Measurements from ENCODE around the gene PPP2R3B.

PPP2R3B gene

GRCh38 chrX:353566-354535 lies 32.9 kb downstream of the PPP2R3B start:
- TF ChIP-seq POLR2AphosphoS5 (IDR thresholded peaks at IDR 0.05; ENCODE audit: low read depth, low read length) (no peak), SIN3A (IDR thresholded peaks at IDR 0.05; ENCODE audit: borderline replicate concordance, insufficient read depth, low read length) (no peak), TAF1 (IDR thresholded peaks at IDR 0.05; ENCODE audit: borderline replicate concordance, insufficient read depth, low read length) (no peak), FOXP2 (optimal IDR thresholded peaks at IDR 0.05; ENCODE audit: borderline replicate concordance, extremely low read depth, extremely low read length, insufficient read depth) (no peak)
- TF ChIP-seq, protein P1, sequence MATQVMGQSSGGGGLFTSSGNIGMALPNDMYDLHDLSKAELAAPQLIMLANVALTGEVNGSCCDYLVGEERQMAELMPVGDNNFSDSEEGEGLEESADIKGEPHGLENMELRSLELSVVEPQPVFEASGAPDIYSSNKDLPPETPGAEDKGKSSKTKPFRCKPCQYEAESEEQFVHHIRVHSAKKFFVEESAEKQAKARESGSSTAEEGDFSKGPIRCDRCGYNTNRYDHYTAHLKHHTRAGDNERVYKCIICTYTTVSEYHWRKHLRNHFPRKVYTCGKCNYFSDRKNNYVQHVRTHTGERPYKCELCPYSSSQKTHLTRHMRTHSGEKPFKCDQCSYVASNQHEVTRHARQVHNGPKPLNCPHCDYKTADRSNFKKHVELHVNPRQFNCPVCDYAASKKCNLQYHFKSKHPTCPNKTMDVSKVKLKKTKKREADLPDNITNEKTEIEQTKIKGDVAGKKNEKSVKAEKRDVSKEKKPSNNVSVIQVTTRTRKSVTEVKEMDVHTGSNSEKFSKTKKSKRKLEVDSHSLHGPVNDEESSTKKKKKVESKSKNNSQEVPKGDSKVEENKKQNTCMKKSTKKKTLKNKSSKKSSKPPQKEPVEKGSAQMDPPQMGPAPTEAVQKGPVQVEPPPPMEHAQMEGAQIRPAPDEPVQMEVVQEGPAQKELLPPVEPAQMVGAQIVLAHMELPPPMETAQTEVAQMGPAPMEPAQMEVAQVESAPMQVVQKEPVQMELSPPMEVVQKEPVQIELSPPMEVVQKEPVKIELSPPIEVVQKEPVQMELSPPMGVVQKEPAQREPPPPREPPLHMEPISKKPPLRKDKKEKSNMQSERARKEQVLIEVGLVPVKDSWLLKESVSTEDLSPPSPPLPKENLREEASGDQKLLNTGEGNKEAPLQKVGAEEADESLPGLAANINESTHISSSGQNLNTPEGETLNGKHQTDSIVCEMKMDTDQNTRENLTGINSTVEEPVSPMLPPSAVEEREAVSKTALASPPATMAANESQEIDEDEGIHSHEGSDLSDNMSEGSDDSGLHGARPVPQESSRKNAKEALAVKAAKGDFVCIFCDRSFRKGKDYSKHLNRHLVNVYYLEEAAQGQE (IDR thresholded peaks at IDR 0.05; ENCODE audit: insufficient read depth in 1 of 2, low read depth in 2 of 2, low read length in 2 of 2) = no peak

- TF ChIP-seq POLR2AphosphoS5 (IDR thresholded peaks at IDR 0.05; ENCODE audit: low read depth, low read length) (no peak), TAF1 (IDR thresholded peaks at IDR 0.05; ENCODE audit: borderline replicate concordance, insufficient read depth, low read length) (no peak), FOXP2 (optimal IDR thresholded peaks at IDR 0.05; ENCODE audit: borderline replicate concordance, extremely low read depth, extremely low read length, insufficient read depth) (no peak), SIN3A (IDR thresholded peaks at IDR 0.05; ENCODE audit: borderline replicate concordance, insufficient read depth, low read length) (no peak)
- TF ChIP-seq, protein P1 (IDR thresholded peaks at IDR 0.05; ENCODE audit: insufficient read depth in 1 of 2, low read depth in 2 of 2, low read length in 2 of 2) = no peak
Observed at GRCh38 chrX:352582-353314, 34.0 kb downstream of the PPP2R3B start.

DNA sequence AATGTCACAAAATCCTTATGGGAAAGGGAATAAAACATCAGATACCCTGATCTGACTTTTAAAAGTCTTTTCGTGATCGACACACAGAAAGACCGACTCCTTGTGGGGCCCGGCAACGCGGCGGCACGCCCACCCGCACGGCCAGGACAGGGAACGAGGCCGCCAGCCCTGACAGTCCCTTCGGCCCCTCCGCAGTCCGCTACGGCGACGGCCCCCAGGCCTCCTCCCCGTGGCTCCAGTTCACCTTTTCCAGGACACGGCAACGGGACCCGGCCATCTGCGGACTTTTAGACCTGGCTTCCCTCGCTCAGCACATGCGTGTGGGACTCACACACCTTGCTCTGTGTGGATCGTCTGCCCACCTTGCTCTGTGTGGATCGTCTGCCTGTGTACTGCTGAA lies 34.5 kb downstream of the PPP2R3B start:
- TF ChIP-seq, protein P1 (IDR thresholded peaks at IDR 0.05; ENCODE audit: insufficient read depth in 1 of 2, low read depth in 2 of 2, low read length in 2 of 2) = no peak
- TF ChIP-seq POLR2AphosphoS5 (IDR thresholded peaks at IDR 0.05; ENCODE audit: low read depth, low read length) (no peak), SIN3A (IDR thresholded peaks at IDR 0.05; ENCODE audit: borderline replicate concordance, insufficient read depth, low read length) (no peak), FOXP2 (optimal IDR thresholded peaks at IDR 0.05; ENCODE audit: borderline replicate concordance, extremely low read depth, extremely low read length, insufficient read depth) (no peak), TAF1 (IDR thresholded peaks at IDR 0.05; ENCODE audit: borderline replicate concordance, insufficient read depth, low read length) (no peak)

GRCh38 chrX:351736-352135 lies 35.0 kb downstream of the PPP2R3B start:
- no peak for TF ChIP-seq POLR2AphosphoS5 (IDR thresholded peaks at IDR 0.05; ENCODE audit: low read depth, low read length)
- TF ChIP-seq FOXP2 (optimal IDR thresholded peaks at IDR 0.05; ENCODE audit: borderline replicate concordance, extremely low read depth, extremely low read length, insufficient read depth) = no peak
- no peak for TF ChIP-seq SIN3A (IDR thresholded peaks at IDR 0.05; ENCODE audit: borderline replicate concordance, insufficient read depth, low read length)
- TF ChIP-seq, protein P1 (IDR thresholded peaks at IDR 0.05; ENCODE audit: insufficient read depth in 1 of 2, low read depth in 2 of 2, low read length in 2 of 2) = no peak
- TF ChIP-seq TAF1 (IDR thresholded peaks at IDR 0.05; ENCODE audit: borderline replicate concordance, insufficient read depth, low read length) = no peak
